SK-N-SH (cell line): ENCODE data around the gene ATF5. TPM values are rescaled to one million over a fixed set of nuclear protein-coding genes. Genes with fewer than 3 reads are reported as not detected.

Experiments used
- CTCF ChIA-PET: fragments of 300-600, 350-600 bp; formaldehyde crosslinking; extraction: SDS; loops from one replicate; lab custom pipeline; 2021; lab: Yijun Ruan, JAX
- POLR2A ChIA-PET: fragments of 350-600 bp; sonication (Branson Sonifier 250); formaldehyde crosslinking; extraction: SDS; loops from one replicate; lab custom pipeline; 2020; ENCODE audit warnings: antibody characterized with exemption, inconsistent platforms; lab: Yijun Ruan, JAX
- DNase-seq: peaks from one replicate; pipeline ENCODE4 v3.0.0; 2012
- H2AFZ ChIP-seq: fragments of 200-600 bp; sonication (generic); 2 replicates; pipeline ENCODE4 v1.8.1; 2016; ENCODE audit warnings: antibody characterized with exemption, mild to moderate bottlenecking, low read depth
- H3F3A ChIP-seq: fragments of 200-600 bp; sonication (generic); replicated peaks from 2 replicates; pipeline ENCODE3; 2016; ENCODE audit warnings: antibody characterized with exemption, mild to moderate bottlenecking; ENCODE audit not compliant: insufficient read depth
- H3K27ac ChIP-seq, 2 experiments: fragments of 200-500 bp in 1 of 2; fragments of 200-600 bp in 1 of 2; sonication (Bioruptor generic) in 1 of 2; sonication (generic), shearing (Covaris generic) in 1 of 2; 2 replicates each; pipeline versions ENCODE4 v1.5.1 to v1.6.1; 2014 to 2016; ENCODE audit warnings: low read depth in 2 of 2, inconsistent platforms in 1 of 2, low read length in 1 of 2, mild to moderate bottlenecking in 1 of 2, mixed read lengths in 1 of 2
- H3K27me3 ChIP-seq: fragments of 200-600 bp; sonication (generic), shearing (Covaris generic); 2 replicates; pipeline ENCODE4 v1.6.1; 2016; ENCODE audit warnings: mixed run types; ENCODE audit not compliant: insufficient read depth
- H3K36me3 ChIP-seq, 2 experiments: fragments of 200-500 bp in 1 of 2; fragments of 200-600 bp in 1 of 2; sonication (Bioruptor generic) in 1 of 2; sonication (generic) in 1 of 2; replicated peaks in 1 of 2; 2 replicates each; pipeline versions ENCODE3 to v1.5.1; 2014 to 2016; ENCODE audit warnings: low read length in 1 of 2, mild to moderate bottlenecking in 1 of 2; ENCODE audit not compliant: insufficient read depth in 2 of 2, control insufficient read depth in 1 of 2
- H3K4me1 ChIP-seq, 2 experiments: fragments of 200-500 bp in 1 of 2; fragments of 200-600 bp in 1 of 2; sonication (Bioruptor generic) in 1 of 2; sonication (generic), shearing (Covaris generic) in 1 of 2; 2 replicates each; pipeline versions ENCODE4 v1.5.1 to v1.6.1; 2014 to 2016; ENCODE audit warnings: low read depth in 1 of 2, low read length in 1 of 2, mixed run types in 1 of 2; ENCODE audit not compliant: insufficient read depth in 2 of 2, control insufficient read depth in 1 of 2
- H3K4me2 ChIP-seq: fragments of 200-600 bp; sonication (generic), shearing (Covaris generic); 2 replicates; pipeline ENCODE4 v1.6.1; 2017; ENCODE audit warnings: mixed run types
- H3K4me3 ChIP-seq, 2 experiments: fragments of 200-500 bp in 1 of 2; fragments of 200-600 bp in 1 of 2; sonication (Bioruptor generic) in 1 of 2; sonication (generic), shearing (Covaris generic) in 1 of 2; 2 replicates each; pipeline versions ENCODE4 v1.5.1 to v1.8.1; 2014 to 2016; ENCODE audit warnings: low read depth in 2 of 2, inconsistent platforms in 1 of 2, low read length in 1 of 2, mild to moderate bottlenecking in 1 of 2, mixed read lengths in 1 of 2, moderate library complexity in 1 of 2
- H3K79me2 ChIP-seq: fragments of 200-600 bp; sonication (generic); 2 replicates; pipeline ENCODE4 v1.8.1; 2017; ENCODE audit warnings: mild to moderate bottlenecking; ENCODE audit not compliant: insufficient read depth
- H3K9ac ChIP-seq: fragments of 200-600 bp; sonication (generic); 2 replicates; pipeline ENCODE4 v1.6.1; 2017; ENCODE audit warnings: mixed run types
- H3K9me2 ChIP-seq: fragments of 200-600 bp; sonication (generic); 2 replicates; pipeline ENCODE4 v1.6.1; 2017; ENCODE audit warnings: mixed run types
- H3K9me3 ChIP-seq: fragments of 200-600 bp; sonication (generic); 2 replicates; pipeline ENCODE4 v1.6.1; 2017; ENCODE audit warnings: mixed run types, mild to moderate bottlenecking, moderate library complexity
- H4K20me1 ChIP-seq: fragments of 200-600 bp; sonication (generic); 2 replicates; pipeline ENCODE4 v1.6.1; 2017; ENCODE audit warnings: mild to moderate bottlenecking, mixed run types; ENCODE audit not compliant: insufficient read depth
- ELF1 ChIP-seq: IDR thresholded peaks from 2 replicates; pipeline ENCODE4 v1.4.0; 2012
- EP300 ChIP-seq, 2 experiments: IDR thresholded peaks; 2 replicates each; pipeline versions ENCODE4 v1.4.0 to v1.6.1; 2012; ENCODE audit warnings: borderline replicate concordance in 1 of 2, low read depth in 1 of 2, low read length in 1 of 2
- EZH2phosphoT487 ChIP-seq: fragments of 200-600 bp; sonication (generic); IDR thresholded peaks from 2 replicates; pipeline ENCODE4 v1.6.1; 2017; ENCODE audit warnings: low read depth, mixed run types, mild to moderate bottlenecking, antibody characterized with exemption, moderate library complexity, borderline replicate concordance
- GATA2 ChIP-seq: sonication (generic); formaldehyde crosslinking; IDR thresholded peaks from 2 replicates; pipeline ENCODE4 v1.5.0; 2020; ENCODE audit warnings: mild to moderate bottlenecking, missing genetic modification reagents
- NFIC ChIP-seq: IDR thresholded peaks from 2 replicates; pipeline ENCODE4 v1.4.0; 2012; ENCODE audit warnings: borderline replicate concordance
- RFX5 ChIP-seq: IDR thresholded peaks from 2 replicates; pipeline ENCODE4 v1.6.1; 2012; ENCODE audit warnings: mild to moderate bottlenecking, improper control_type of control experiment, low read length
- RXRA ChIP-seq: IDR thresholded peaks from 2 replicates; pipeline ENCODE4 v1.4.0; 2012; ENCODE audit warnings: low read depth, mild to moderate bottlenecking, borderline replicate concordance
- SIN3A ChIP-seq: IDR thresholded peaks from 2 replicates; pipeline ENCODE4 v1.6.1; 2012; ENCODE audit warnings: low read depth, mild to moderate bottlenecking, low read length, moderate library complexity, borderline replicate concordance
- TAF1 ChIP-seq: IDR thresholded peaks from 2 replicates; pipeline ENCODE4 v1.6.1; 2012; ENCODE audit warnings: low read depth, mild to moderate bottlenecking, low read length, moderate library complexity, borderline replicate concordance
- TCF12 ChIP-seq: IDR thresholded peaks from 2 replicates; pipeline ENCODE4 v1.4.0; 2012
- TEAD4 ChIP-seq: IDR thresholded peaks from 2 replicates; pipeline ENCODE4 v1.4.0; 2012; ENCODE audit warnings: mild to moderate bottlenecking, borderline replicate concordance; ENCODE audit not compliant: insufficient read depth
- WGBS: methylation state at CpG from one replicate; pipeline ENCODE4 v1.1.6; 2017; ENCODE audit warnings: low lambda C conversion rate; 5-methylcytosine and 5-hydroxymethylcytosine counted together
- polyA plus RNA-seq, 3 experiments: library from polyadenylated mRNA; depleted of rRNA; stranded (reverse); fragments of >200 nt; gene quantifications; 2 replicates each; pipeline ENCODE4 v1.2.3, GENCODE V29; 2012
- TF ChIP-seq, protein P1 (sequence below): IDR thresholded peaks from 2 replicates; pipeline ENCODE4 v1.4.0; 2012; ENCODE audit warnings: low read depth
- TF ChIP-seq, protein P2 (sequence below): IDR thresholded peaks from 2 replicates; pipeline ENCODE4 v1.4.0; 2012; ENCODE audit warnings: low read depth, borderline replicate concordance
- TF ChIP-seq, protein P3 (sequence below): fragments of 200-600 bp; sonication (generic); IDR thresholded peaks from 2 replicates; pipeline ENCODE4 v1.6.1; 2017; ENCODE audit warnings: antibody characterized with exemption, mild to moderate bottlenecking, moderate library complexity
- TF ChIP-seq, protein P4 (sequence below): fragments of 150-350 bp; IDR thresholded peaks from 2 replicates; pipeline ENCODE4 v1.6.1; 2017; ENCODE audit warnings: antibody characterized with exemption, low read length, low read depth, borderline replicate concordance
- TF ChIP-seq, protein P5 (sequence below): fragments of 150-350 bp; IDR thresholded peaks from 2 replicates; pipeline ENCODE4 v1.6.1; 2016; ENCODE audit warnings: mild to moderate bottlenecking, low read depth, low read length
- TF ChIP-seq, protein P6 (sequence below): IDR thresholded peaks from 2 replicates; pipeline ENCODE4 v1.6.1; 2012; ENCODE audit warnings: mild to moderate bottlenecking, low read depth, low read length, moderate library complexity

ATF5 gene
- polyA plus RNA-seq, 1 of the 3 experiments (the other 2 are of a cell fraction), result 11.7 TPM

DNA sequence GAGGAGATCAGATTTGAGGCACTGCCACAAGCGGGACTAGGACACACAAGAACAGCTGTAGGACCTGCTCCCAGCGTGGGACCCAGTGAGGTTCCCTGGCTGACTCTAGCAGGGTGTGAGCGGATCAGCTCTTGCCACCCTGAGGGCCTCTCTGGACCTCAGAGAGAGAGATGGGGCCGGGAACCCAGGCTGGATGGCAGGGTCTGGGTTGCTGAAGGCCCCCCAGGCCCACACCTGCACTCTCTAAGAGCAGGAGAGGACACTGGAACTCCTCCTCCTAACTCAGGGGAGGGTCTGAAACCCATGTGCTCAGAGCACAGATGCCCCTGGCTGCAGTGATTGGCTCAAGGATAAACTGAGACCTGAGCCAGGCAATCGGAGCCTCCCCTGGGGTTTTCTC is 18.8 kb upstream of the ATF5 start:
- Histone ChIP-seq H4K20me1 (peaks cover 9% of the 10 kb centered on the region; the same call in 1 of the 2 replicates), H3K36me3 (peaks cover 8 to 23% of the 10 kb centered on the region in 2 experiments), H3K4me1 (no peaks in the 10 kb centered on the region), H3K9ac (no peak overlapping the region), H2AFZ (no peak overlapping the region), H3K9me2 (no peaks in the 10 kb centered on the region), H3K79me2 (peaks cover 17% of the 10 kb centered on the region; the same call in 1 of the 2 replicates), H3K9me3 (no peaks in the 10 kb centered on the region), H3K27me3 (no peaks in the 10 kb centered on the region), H3K27ac (no peak overlapping the region), H3F3A (no peaks in the 10 kb centered on the region), H3K4me3 (no peak overlapping the region), H3K4me2 (no peak overlapping the region)
- 92% methylated on average over 2 of the region's 5 CpGs for WGBS
- TF ChIP-seq SIN3A (no peak), TEAD4 (no peak), ELF1 (no peak), NFIC (no peak), TAF1 (no peak), EZH2phosphoT487 (no peak), RXRA (no peak), RFX5 (no peak), GATA2 (no peak), TCF12 (no peak), EP300 (IDR thresholded peaks at IDR 0.05; ENCODE audit: borderline replicate concordance in 1 of 2, low read depth in 1 of 2, low read length in 1 of 2) (no peak)
- TF ChIP-seq, protein P1, sequence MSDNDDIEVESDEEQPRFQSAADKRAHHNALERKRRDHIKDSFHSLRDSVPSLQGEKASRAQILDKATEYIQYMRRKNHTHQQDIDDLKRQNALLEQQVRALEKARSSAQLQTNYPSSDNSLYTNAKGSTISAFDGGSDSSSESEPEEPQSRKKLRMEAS, result no peak
- TF ChIP-seq, protein P2, sequence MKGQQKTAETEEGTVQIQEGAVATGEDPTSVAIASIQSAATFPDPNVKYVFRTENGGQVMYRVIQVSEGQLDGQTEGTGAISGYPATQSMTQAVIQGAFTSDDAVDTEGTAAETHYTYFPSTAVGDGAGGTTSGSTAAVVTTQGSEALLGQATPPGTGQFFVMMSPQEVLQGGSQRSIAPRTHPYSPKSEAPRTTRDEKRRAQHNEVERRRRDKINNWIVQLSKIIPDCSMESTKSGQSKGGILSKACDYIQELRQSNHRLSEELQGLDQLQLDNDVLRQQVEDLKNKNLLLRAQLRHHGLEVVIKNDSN, result no peak
- TF ChIP-seq, protein P3, sequence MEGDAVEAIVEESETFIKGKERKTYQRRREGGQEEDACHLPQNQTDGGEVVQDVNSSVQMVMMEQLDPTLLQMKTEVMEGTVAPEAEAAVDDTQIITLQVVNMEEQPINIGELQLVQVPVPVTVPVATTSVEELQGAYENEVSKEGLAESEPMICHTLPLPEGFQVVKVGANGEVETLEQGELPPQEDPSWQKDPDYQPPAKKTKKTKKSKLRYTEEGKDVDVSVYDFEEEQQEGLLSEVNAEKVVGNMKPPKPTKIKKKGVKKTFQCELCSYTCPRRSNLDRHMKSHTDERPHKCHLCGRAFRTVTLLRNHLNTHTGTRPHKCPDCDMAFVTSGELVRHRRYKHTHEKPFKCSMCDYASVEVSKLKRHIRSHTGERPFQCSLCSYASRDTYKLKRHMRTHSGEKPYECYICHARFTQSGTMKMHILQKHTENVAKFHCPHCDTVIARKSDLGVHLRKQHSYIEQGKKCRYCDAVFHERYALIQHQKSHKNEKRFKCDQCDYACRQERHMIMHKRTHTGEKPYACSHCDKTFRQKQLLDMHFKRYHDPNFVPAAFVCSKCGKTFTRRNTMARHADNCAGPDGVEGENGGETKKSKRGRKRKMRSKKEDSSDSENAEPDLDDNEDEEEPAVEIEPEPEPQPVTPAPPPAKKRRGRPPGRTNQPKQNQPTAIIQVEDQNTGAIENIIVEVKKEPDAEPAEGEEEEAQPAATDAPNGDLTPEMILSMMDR, result no peak
- TF ChIP-seq, protein P4, sequence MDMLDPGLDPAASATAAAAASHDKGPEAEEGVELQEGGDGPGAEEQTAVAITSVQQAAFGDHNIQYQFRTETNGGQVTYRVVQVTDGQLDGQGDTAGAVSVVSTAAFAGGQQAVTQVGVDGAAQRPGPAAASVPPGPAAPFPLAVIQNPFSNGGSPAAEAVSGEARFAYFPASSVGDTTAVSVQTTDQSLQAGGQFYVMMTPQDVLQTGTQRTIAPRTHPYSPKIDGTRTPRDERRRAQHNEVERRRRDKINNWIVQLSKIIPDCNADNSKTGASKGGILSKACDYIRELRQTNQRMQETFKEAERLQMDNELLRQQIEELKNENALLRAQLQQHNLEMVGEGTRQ, result no peak
- TF ChIP-seq, protein P5, sequence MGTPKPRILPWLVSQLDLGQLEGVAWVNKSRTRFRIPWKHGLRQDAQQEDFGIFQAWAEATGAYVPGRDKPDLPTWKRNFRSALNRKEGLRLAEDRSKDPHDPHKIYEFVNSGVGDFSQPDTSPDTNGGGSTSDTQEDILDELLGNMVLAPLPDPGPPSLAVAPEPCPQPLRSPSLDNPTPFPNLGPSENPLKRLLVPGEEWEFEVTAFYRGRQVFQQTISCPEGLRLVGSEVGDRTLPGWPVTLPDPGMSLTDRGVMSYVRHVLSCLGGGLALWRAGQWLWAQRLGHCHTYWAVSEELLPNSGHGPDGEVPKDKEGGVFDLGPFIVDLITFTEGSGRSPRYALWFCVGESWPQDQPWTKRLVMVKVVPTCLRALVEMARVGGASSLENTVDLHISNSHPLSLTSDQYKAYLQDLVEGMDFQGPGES, result no peak
- TF ChIP-seq, protein P6, sequence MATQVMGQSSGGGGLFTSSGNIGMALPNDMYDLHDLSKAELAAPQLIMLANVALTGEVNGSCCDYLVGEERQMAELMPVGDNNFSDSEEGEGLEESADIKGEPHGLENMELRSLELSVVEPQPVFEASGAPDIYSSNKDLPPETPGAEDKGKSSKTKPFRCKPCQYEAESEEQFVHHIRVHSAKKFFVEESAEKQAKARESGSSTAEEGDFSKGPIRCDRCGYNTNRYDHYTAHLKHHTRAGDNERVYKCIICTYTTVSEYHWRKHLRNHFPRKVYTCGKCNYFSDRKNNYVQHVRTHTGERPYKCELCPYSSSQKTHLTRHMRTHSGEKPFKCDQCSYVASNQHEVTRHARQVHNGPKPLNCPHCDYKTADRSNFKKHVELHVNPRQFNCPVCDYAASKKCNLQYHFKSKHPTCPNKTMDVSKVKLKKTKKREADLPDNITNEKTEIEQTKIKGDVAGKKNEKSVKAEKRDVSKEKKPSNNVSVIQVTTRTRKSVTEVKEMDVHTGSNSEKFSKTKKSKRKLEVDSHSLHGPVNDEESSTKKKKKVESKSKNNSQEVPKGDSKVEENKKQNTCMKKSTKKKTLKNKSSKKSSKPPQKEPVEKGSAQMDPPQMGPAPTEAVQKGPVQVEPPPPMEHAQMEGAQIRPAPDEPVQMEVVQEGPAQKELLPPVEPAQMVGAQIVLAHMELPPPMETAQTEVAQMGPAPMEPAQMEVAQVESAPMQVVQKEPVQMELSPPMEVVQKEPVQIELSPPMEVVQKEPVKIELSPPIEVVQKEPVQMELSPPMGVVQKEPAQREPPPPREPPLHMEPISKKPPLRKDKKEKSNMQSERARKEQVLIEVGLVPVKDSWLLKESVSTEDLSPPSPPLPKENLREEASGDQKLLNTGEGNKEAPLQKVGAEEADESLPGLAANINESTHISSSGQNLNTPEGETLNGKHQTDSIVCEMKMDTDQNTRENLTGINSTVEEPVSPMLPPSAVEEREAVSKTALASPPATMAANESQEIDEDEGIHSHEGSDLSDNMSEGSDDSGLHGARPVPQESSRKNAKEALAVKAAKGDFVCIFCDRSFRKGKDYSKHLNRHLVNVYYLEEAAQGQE, result no peak
- ChIA-PET CTCF (interaction anchor here (0.9 to 1.1 kb wide), 3 partner anchors 12 to 28 kb away, joined by 3 to 4 read pairs (median 3); partner anchors contain the start of genes ATF5 and NUP62), POLR2A (no interaction called here)
- no peak for DNase-seq
